ENCODE measurements around the gene GSAP.
"Not testable (repeated sequence)": the region's sequence is repeated elsewhere in the genome, so short reads cannot be mapped to it uniquely, and the experiment has no call there.

Gene GSAP

DNA sequence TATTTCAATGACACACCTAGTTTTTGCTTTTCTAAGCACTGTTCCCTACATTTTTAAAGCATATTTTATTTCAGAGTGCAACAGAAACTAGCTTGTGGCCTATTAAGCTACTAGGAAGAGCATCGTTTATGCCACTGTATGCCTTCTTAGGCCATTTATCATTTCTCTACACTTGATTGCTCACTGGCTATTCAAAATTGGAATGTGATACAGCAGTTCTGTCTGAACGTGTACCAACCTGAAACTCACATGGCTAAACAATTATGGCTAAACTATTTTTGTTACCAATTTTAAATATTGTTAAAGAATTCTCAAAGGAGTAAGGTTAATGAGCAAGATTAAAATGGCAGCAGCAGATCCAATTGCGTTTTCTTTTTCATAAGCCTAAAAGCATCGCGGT is 105.2 kb downstream of the GSAP start:
- no peak for DNase-seq (ENCODE audit: low read depth)
- no peak overlapping the region for H3K4me3 ChIP-seq (ENCODE audit: low read depth, low read length)

DNA sequence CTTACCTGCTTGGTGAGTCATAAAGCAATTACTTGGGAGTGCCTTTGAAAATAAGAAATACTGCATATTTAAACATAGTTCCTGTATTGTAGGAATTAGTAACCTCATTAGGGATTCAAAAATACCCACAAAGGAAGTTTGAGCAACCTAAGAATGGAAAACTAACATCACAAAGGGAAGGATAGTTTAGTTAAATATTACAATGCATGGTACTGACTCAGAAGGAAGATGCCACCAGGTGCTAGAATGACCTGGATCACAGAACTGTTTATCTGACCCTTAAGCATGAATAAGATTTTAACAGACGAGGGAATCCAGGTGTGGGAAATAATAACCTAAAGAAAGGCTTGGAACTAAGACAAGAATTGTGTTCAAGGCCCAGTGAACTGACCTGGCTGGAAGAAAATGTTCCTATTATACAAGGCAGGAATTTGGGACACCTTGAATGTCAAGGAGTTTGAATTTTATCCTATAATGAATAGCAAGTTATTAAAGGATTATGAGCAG is 106.4 kb downstream of the GSAP start:
- no peak overlapping the region for H3K4me3 ChIP-seq (ENCODE audit: low read depth, low read length)
- no peak for DNase-seq (ENCODE audit: low read depth)

DNA sequence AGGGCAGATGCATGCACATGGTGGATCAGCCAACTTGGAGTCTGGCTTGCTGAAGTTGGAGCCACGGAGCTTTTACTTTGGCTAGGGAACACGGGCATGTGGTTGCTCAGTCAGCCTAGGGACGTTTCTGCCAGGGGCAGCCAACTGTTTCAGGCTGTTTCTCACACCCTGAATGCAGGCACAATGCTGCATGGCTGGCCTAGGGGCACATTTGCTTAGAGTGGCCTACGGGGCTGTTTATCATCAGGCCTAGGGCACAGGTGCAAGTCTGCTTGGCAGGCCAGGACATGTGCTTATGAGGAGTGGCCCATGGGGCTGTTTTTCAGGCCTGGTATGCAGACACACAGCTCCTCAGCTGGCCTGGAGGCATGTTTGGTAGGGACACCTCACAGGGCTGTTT is 107.4 kb downstream of the GSAP start:
- no peak for DNase-seq (ENCODE audit: low read depth)
- H3K4me3 ChIP-seq (ENCODE audit: low read depth, low read length) = no peak overlapping the region

DNA sequence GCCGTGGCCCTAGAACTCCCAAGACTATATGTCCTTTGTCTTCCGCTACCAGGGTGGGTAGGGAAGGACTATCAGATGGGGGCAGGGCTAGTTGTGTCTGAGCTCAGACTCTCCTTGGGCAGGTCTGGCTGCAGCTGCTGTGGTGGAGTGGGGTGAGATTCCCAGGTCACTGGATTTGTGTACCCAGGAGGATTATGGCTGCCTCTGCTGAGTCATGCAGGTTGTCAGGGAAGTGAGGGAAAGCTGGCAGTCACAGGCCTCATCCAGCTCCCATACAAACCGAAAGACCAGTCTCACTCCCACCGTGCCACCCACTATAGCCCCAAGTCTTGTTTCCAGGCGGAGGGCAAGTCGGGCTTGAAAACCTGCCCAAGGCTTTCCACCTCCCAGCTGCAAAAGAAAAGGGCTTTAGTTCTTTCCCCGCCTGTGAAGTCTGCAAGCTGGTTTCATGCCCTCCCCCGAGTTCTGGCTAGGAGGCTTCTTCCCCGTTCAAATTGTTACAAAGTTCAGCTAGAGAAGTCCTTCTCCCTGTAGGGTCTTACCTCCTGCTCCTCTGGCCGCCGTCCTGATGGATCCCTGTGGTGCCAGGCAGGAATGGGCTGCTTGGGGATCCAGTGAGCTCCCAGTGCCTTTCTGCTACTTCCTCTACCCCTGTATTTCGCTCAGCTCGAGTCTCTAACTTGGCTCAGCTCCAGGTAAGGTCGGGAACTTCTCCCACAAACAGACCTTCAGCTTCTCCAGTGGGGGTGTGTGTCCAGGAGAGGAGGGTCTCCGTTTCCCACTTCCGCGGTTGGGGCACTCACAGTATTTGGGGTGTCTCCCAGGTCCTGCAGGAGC is 109.7 kb downstream of the GSAP start:
- H3K4me3 ChIP-seq (ENCODE audit: low read depth, low read length) = no peak overlapping the region
- DNase-seq (ENCODE audit: low read depth) = no peak

DNA sequence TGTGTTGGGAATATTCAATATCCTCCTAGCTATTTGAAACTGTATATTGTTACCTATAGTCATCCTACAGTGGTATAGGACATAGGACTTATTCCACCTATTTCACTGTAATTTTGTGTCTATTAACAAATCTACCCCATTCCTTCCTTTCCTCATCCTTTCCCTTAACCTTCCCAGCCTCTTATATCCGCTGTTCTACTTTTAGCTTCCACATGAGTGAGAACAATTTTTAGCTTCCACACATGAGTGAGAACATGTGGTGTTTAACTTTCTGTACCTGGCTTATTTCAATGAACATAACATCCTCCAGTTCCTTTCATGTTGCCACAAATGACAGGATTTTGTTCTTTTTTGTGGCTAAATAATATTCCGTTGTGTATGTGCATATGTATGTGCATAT is 120.6 kb downstream of the GSAP start:
- no peak overlapping the region for H3K4me3 ChIP-seq (ENCODE audit: low read depth, low read length)
- no peak for DNase-seq (ENCODE audit: low read depth)

DNA sequence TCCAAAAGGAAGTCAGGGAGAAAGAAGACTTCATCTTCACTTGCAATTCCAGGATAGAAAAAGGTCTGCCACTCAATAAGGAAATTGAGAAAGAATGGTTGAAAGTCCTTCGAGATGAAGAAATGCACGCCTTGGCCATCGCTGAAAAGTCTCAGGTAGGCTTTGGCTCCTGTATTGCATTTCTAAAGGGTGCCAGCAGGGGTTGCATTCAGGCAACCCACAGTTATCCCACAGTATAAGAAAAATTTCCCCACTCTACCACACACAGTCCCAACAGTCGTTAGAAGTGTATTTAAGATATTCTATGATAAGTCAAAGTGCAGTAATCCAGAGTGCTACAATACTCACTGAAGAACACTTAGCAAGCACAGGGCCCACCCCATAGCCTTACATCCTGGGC is 123.1 kb downstream of the GSAP start:
- no peak overlapping the region for H3K4me3 ChIP-seq (ENCODE audit: low read depth, low read length)
- DNase-seq (ENCODE audit: low read depth) = no peak

DNA sequence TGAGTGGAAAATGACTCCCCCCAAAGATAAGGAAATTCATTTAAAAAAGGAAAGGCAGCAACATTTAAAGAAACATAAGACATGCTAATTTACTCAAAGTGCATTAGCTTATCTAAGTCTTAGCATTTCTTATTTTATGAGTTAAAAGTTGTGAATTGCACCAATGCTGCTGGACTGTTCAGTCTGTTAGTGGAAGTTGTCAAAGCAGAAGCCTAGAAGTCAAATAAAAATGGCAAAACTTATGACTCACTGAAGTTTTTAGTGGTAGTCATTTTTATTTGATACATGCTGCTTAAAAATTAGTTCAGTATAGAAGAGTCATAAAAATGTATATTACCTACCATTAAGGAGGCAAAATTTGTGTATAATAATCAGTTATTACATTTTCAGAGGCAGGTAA is 125.7 kb downstream of the GSAP start:
- H3K4me3 ChIP-seq (ENCODE audit: low read depth, low read length) = no peak overlapping the region
- no peak for DNase-seq (ENCODE audit: low read depth)

DNA sequence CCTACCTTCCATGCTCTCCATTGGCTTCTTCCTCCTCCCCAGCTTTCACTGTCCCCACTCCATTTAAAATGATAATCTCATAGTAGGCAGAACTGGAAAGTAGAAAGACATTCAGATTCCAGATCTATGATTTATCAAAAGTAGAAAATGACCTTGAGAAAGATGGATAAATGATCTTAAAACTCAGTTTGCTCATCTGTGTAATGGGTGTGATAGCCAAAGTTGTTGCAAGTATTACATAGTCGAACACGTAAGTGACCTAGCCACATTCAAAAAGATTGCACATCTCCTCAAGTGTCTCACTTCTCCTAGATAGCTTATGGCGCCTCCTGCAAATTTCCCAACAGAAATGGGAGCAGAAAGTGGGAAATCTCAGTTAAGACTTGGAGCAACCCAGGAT is 126.8 kb downstream of the GSAP start:
- H3K4me3 ChIP-seq (ENCODE audit: low read depth, low read length) = no peak overlapping the region
- no peak for DNase-seq (ENCODE audit: low read depth)

DNA sequence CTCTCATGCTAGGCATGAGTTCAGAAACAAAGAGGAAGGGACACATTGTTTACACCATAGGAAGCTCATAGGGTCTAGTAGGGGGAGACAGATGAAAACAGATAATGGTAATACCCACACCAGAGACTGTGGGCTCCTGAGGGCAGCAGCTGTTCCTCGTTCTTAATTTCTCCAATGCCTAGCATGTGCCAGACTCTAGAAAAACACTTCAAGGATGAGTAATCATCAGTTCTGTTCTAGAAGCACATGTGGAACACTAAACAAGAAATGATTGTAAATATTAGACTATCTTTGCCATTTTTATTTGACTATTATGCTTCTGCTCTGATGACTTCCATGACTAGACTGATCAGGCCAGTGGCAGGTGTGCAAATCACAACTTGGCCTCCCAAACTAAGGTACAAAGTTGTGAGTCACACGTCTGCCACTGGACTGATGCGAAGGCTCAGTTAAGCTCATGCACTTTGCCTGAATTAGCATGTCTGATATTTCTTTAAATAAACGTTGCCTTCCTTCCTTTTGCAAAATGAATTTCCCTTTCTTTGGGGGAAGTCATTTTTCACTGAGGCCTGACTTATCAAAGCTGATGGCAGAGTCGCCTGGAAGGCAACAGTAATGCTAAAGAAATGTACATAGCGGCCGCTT is 127.4 kb downstream of the GSAP start:
- H3K4me3 ChIP-seq (ENCODE audit: low read depth, low read length) = no peak overlapping the region
- DNase-seq (ENCODE audit: low read depth) = no peak

DNA sequence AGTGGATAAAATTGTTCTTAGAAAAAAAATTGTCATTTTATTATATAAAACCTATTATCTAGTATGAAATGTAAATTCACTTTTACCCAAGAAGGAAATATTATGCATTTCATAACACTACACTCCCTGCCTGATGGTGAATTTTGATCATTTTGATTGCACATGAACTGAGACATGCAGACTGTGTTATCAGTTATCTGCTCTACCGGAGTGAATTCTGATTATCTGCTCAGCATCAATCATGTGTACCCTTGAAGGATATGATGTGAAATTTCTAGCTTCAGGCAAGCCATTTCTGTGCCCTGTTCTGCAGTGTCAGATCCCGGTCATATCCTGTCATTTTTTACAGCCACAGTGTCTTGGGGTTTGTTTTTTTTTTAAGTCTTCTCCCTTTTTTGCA is 131.5 kb downstream of the GSAP start:
- no peak for DNase-seq (ENCODE audit: low read depth)
- H3K4me3 ChIP-seq (ENCODE audit: low read depth, low read length) = no peak overlapping the region

DNA sequence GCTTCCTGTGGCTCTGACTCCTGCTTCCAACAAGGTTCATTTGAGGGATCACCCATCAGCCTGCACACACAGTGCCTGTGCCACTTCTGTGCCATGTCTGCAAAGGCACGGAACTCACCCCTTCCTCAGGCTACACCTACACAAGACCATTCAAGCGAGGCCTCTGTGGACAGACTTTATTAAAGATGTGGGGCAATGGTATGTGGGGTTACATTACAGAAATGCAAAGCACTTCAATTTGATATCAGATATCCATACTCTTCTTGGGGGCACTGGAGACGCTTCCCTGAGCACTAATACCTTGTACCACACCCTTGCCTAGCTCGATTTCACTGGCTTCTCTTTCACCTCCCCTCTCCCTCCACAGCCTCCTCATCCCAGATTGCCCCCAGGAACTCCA is 132.1 kb downstream of the GSAP start:
- DNase-seq (ENCODE audit: low read depth) = no peak
- no peak overlapping the region for H3K4me3 ChIP-seq (ENCODE audit: low read depth, low read length)

DNA sequence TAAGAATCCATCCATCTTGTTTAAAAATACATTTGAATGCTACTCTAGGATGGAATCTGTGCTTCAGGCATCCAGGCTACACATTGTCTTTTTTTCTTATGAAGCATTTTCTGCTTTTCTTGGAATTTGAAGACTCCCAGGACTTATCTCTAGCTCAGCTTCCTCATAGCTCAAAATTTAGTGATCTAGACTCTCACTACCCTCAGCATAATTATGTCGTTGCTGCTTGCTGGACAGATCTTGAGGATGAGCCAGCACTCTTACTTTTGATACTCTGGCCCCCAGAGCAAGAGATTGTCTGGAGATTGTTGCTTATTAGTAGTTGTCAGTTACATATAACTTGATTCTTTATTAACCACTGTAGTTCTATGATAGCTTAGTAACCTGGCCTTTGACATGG is 133.3 kb downstream of the GSAP start:
- no peak overlapping the region for H3K4me3 ChIP-seq (ENCODE audit: low read depth, low read length)

DNA sequence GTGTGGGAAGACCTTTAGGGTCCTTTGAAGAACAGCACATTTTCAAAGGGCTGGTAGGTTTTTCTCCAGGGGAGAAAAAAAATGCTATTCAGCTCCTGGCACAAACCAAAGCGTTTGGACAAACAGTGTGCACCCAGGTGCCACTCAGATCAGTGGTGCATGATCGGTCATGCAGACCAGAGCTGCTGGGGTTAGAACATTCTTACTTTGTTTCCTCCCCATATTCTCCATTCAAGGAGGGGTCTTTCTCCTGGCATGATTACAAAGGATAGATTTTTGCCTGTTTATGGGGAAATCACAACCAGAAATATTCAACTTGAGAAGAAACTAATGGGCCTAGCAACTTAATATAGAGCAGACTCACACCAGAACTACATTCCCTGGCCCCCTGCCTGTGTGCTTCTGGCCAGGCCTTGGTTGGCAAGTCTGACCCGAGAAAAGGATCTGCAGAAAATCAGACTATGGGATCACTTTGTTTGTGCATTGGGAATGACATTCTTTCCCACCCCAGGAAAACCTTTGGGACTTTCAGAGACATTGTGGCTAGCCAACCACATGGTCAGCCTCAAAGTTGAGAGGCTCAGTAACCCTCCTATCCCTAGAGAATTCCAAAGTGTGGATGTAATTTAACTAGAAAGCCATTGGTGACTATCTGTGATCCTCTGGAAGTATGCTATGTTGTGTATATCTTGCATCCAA is 134.2 kb downstream of the GSAP start:
- H3K4me3 ChIP-seq (ENCODE audit: low read depth, low read length) = no peak overlapping the region
- DNase-seq (ENCODE audit: low read depth) = no peak

More for the DNA sequence above, 133.3 kb downstream of the GSAP start:
- no peak for DNase-seq (ENCODE audit: low read depth)

DNA sequence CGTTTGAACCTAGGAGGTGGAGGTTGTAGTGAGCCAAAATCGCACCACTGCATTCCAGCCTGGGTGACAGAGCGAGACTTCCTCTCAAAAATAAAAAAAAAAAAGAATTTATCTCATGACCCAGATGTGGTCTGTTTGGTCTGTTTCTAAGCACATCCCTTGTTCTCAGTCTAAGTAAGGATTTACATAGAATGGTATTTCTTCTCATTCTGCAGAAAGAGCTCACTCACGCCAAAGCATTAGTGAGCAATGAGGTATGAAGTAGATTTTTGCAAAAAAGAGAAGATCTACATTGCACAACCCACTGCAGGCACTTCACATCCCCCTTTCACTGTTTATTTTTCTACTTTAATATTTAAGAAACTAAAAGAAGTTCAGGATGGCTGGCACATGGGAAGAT is 140.0 kb downstream of the GSAP start:
- DNase-seq (ENCODE audit: low read depth) = no peak
- no peak overlapping the region for H3K4me3 ChIP-seq (ENCODE audit: low read depth, low read length)

DNA sequence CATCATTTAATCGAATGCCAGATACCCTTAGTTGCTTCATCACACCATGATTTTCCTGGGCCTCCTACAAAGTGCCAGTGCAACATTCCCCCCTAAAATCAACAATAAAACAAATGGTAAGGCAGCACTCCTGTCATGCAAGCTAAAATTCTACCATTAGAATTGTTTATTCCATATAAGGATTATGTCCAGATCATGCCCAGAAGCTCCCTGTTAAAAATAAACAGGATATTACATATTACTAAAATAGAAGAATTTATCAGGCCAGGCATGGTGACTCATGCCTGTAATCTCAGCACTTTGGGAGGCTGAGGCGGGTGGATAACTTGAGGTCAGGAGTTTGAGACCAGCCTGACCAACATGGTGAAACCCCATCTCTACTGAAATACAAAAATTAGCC is 140.5 kb downstream of the GSAP start:
- DNase-seq (ENCODE audit: low read depth) = not testable (repeated sequence)

DNA sequence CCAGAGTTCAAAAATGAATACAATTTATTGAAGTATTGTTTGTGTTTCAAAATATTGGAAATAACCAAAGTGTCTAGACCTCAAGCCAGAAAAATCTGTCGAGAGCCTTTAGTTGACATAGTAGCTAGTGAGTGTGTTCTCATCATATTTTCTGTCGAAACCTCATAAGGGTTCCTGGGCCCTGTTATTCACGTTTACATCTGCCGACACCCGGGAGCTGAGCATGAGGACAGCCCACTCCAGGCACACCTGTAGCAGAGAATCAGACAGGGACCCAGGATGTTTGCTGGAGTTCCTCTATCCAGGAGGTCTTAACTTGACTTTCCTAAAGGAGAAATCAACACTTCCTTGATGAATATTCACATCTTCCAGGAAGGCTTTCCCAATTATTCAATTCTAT is 144.4 kb downstream of the GSAP start:
- H3K4me3 ChIP-seq (ENCODE audit: low read depth, low read length) = no peak overlapping the region
- no peak for DNase-seq (ENCODE audit: low read depth)

More for the DNA sequence above, 140.5 kb downstream of the GSAP start:
- not testable (repeated sequence) for H3K4me3 ChIP-seq (ENCODE audit: low read depth, low read length)

DNA sequence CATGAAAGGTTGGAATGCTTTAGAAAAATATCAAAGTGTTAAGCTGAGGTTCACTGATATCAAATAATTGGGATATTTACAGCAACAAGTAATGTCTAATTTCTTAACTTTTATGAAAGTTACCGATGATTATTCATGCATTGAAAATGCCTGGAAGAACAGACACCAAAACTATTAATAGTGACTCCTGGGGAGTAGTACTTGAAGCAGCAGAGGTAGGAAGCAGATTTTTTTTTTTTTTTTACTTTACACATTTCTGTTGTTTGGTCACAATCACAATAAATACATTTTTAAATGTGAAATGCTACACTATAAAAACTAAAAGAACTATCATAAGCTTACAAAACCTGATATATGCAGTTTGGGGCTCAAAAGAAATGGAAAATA is 146.1 kb downstream of the GSAP start:
- no peak for DNase-seq (ENCODE audit: low read depth)
- no peak overlapping the region for H3K4me3 ChIP-seq (ENCODE audit: low read depth, low read length)

DNA sequence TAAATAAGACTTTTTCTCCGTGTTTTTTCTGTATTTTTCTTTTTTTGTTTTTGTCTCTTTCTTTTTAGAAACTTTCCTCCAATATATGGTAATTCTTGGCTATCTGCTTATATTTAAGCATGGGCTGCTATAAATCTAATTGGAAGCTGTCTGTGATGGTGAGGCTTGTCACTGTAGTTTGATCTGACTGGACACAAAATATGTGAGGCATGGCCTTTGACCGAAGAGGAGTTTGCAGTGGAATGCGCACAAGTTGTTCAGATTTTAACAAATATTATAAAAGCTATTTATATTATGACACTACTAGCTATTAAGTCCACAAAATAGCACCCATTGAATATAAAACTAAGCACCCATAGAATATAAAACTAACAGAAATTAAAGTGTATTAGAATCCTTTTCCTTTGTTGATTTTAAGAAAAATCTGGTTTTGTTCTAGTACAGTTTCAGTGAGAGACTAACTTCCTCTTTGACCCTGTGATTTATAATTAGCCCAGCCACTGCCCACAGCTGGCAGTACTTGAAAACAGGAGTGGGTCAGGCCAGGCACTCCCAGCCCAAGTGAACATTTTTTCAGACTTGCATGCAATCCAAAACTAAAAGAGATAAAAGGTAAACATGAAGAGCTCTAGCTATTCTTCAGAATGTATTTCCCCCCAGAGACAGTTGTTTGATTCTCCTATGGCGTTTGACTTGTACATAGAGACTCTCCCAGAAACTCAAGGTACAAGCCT is 146.6 kb downstream of the GSAP start:
- H3K4me3 ChIP-seq (ENCODE audit: low read depth, low read length) = no peak overlapping the region
- no peak for DNase-seq (ENCODE audit: low read depth)

DNA sequence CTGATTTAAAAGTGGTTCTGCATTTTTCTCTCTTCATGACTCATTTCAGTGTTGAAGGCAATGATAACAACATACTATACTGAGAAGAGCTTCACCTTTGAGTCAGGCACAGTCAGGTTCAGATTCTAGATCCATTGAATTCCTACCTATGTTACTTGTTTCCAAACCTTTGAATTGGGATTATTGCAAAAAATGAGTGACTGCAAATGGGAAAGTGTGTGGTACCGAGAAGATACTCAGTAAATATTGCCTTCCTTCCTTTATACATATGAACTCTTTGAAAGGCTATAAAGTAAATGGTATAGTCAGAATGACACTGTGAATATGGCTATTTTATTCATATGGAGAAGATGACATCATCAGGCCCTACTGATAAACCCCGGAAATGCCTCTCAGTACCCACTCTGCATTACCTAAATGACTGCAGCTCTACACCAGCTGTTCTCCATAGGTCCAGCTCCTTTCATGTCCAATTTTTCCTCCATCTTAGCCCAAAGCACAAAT is 149.8 kb downstream of the GSAP start:
- no peak for DNase-seq (ENCODE audit: low read depth)
- no peak overlapping the region for H3K4me3 ChIP-seq (ENCODE audit: low read depth, low read length)

DNA sequence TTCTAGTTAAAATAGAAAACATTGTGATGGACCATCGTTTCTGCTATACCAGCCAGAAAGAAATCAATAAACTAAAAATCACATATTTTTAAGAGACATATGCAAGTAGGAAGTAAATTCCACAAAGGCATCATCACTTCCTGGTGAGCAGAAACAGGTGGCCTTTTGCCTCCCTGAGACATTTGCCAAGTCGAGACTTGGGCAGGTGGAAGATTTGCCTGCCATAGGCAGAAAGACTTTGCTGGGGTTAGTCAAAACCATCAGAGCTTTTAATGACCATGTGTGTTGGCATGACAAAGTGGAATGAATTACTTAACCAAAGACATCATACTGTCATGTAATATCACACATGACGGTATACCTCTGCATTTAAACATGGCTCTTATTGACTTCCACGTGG is 150.5 kb downstream of the GSAP start:
- no peak overlapping the region for H3K4me3 ChIP-seq (ENCODE audit: low read depth, low read length)
- no peak for DNase-seq (ENCODE audit: low read depth)
